Fibroblast of mammary gland (primary cell): ENCODE data around the gene ZSWIM4.
A peak's percentile ranks its signal among the peaks of the same experiment; 100 is the strongest.
"Not testable (repeated sequence)": the region's sequence is repeated elsewhere in the genome, so short reads cannot be mapped to it uniquely, and the experiment has no call there.

Source experiments
- DNase-seq: peaks from one replicate; pipeline ENCODE4 v3.0.0-alpha.2; 2010; ENCODE audit warnings: low read depth
- H3K4me3 ChIP-seq: 2 replicates; pipeline ENCODE4 v1.5.1; 2011; ENCODE audit warnings: low read depth, mild to moderate bottlenecking, low read length, moderate library complexity; ENCODE audit not compliant: control insufficient read depth
- CTCF ChIP-seq: conservative IDR thresholded peaks from 2 replicates; pipeline ENCODE4 v1.5.1; 2011; ENCODE audit warnings: low read depth, low read length, inconsistent platforms; ENCODE audit not compliant: control insufficient read depth, insufficient read depth

The ZSWIM4 gene

DNA sequence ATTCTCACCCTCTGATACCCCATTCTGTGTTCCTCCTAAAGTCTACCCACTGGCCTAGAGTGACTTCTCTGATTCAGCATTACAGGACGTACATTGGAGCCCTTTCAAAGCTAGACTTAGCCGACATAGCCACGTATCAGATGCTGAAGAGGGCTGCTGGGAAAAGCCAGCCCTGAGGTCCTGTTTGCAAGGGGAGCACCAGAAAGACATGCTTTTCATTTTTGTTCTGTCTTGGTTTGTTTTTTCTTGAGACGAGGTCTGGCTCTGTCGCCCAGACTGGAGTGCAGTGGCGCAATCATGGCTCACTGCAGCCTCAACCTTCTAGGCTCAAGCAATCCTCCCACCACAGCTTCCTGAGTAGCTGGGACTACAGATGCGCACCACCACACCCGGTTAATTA lies 6.3 kb upstream of the ZSWIM4 start:
- TF ChIP-seq CTCF = no peak
- no peak overlapping the region for H3K4me3 ChIP-seq
- DNase-seq = peak; percentile 66

- no peak overlapping the region for H3K4me3 ChIP-seq
- no peak for TF ChIP-seq CTCF
- DNase-seq = no peak
Measured at GRCh38 chr19:13790354-13790753, 4.9 kb upstream of the ZSWIM4 start.

GRCh38 chr19:13793317-13793716 lies 1.9 kb upstream of the ZSWIM4 start:
- H3K4me3 ChIP-seq, DNase-seq: not testable (repeated sequence)

GRCh38 chr19:13794398-13794756 lies 866 bp upstream of the ZSWIM4 start:
- TF ChIP-seq CTCF = no peak
- peak; percentile 97 for DNase-seq
- peak overlapping the region; percentile 81 for H3K4me3 ChIP-seq

GRCh38 chr19:13795595-13796300 lies 505 bp downstream of the ZSWIM4 start:
- no peak for TF ChIP-seq CTCF
- no peak for DNase-seq
- peak overlapping the region; percentile 70 for H3K4me3 ChIP-seq

GRCh38 chr19:13796301-13797057 lies 1.2 kb downstream of the ZSWIM4 start:
- TF ChIP-seq CTCF = peak; percentile 42
- peak overlapping the region; percentile 70 for H3K4me3 ChIP-seq
- peak; percentile 97 for DNase-seq

DNA sequence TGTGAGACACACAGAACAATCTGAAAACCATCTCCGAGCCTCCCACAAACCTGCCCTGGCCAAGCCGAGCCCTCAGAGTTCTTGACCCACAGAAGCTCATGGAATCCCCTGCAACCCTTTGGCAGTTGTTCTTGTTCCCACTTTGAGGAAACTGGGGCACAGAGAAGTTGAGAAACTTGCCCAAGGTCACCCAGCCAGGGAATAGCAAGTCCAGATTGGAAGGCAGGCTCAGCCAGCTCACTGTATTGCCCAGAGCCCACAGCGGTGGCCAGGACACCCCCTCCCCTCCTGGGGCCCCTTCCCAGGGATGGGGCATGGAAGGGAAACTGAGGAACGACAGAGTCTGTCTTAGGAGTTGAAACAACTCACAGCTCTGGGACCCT lies 1.8 kb downstream of the ZSWIM4 start:
- no peak for TF ChIP-seq CTCF
- H3K4me3 ChIP-seq = peak overlapping the region; percentile 70
- DNase-seq = no peak
